Measurements from ENCODE around the gene NPB.

NPB gene

DNA sequence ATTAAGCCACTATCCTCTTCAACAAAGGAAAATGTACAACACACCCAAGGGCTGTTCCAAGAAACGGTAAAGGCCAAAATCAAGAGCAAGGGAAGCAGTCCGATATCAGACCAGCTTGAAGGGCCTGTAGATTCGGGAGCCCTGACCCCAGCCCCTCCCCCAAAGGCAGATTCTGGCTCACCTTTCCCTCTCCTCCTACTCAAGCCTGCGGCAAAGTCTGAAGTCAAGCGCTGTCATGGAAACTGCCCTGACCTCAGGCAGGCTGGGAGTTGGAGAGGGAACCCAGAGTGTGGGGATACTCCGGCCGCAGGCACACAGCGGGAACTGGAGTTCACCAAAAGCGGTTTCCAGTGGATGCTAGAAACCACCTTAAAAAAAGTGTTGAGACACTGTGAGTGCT, 12.4 kb upstream of the NPB start:
- no peak for TF ChIP-seq SIN3A (IDR thresholded peaks at IDR 0.05; ENCODE audit: borderline replicate concordance, insufficient read depth, low read length)
- no peak for TF ChIP-seq FOXP2 (optimal IDR thresholded peaks at IDR 0.05; ENCODE audit: borderline replicate concordance, extremely low read depth, extremely low read length, insufficient read depth)
- no peak for TF ChIP-seq POLR2AphosphoS5 (IDR thresholded peaks at IDR 0.05; ENCODE audit: low read depth, low read length)
- TF ChIP-seq, protein P1, sequence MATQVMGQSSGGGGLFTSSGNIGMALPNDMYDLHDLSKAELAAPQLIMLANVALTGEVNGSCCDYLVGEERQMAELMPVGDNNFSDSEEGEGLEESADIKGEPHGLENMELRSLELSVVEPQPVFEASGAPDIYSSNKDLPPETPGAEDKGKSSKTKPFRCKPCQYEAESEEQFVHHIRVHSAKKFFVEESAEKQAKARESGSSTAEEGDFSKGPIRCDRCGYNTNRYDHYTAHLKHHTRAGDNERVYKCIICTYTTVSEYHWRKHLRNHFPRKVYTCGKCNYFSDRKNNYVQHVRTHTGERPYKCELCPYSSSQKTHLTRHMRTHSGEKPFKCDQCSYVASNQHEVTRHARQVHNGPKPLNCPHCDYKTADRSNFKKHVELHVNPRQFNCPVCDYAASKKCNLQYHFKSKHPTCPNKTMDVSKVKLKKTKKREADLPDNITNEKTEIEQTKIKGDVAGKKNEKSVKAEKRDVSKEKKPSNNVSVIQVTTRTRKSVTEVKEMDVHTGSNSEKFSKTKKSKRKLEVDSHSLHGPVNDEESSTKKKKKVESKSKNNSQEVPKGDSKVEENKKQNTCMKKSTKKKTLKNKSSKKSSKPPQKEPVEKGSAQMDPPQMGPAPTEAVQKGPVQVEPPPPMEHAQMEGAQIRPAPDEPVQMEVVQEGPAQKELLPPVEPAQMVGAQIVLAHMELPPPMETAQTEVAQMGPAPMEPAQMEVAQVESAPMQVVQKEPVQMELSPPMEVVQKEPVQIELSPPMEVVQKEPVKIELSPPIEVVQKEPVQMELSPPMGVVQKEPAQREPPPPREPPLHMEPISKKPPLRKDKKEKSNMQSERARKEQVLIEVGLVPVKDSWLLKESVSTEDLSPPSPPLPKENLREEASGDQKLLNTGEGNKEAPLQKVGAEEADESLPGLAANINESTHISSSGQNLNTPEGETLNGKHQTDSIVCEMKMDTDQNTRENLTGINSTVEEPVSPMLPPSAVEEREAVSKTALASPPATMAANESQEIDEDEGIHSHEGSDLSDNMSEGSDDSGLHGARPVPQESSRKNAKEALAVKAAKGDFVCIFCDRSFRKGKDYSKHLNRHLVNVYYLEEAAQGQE (IDR thresholded peaks at IDR 0.05; ENCODE audit: insufficient read depth in 1 of 2, low read depth in 2 of 2, low read length in 2 of 2), result no peak
- no peak for TF ChIP-seq TAF1 (IDR thresholded peaks at IDR 0.05; ENCODE audit: borderline replicate concordance, insufficient read depth, low read length)

DNA sequence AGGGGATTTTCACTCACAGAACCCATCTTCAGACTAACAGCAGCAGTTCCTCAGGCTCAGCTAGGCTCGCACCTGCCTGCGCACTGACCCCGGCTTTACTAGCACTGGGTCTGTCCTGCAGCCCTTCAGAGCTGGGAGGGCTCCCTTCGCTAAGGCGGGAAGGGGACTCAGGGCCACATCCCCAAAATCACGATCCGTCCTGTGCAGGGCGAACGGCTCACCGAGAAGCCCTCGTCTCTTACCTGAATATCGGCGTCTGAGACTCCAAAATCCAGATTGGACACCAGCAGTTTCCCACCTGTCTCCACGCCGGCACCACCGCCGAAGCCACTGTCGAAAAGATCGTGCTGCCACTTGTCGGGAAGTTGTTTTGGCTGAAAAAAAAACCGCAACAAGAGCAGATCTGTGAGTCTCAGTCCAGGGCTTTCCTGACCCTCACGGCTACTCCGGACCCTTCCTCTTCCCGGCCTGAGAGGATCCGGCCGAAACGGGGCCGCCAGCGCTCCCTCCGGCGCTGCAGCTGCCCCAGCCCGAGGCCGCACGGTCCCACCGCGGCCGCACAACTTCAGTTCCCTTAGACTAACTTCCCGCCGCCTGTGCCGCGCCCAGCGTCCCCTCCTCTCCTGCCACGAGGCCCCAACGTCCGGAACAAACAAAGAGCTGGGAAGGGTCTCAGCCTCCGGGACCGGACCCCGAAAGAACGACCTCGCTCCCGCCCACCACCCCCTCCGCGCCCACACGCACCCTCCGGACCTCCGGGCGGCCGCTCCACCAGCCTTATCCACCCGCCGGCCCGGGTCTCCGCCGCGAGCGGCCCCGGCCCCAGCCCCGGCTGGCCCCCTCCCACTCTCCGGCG, 11.4 kb upstream of the NPB start:
- no peak for TF ChIP-seq SIN3A (IDR thresholded peaks at IDR 0.05; ENCODE audit: borderline replicate concordance, insufficient read depth, low read length)
- TF ChIP-seq, protein P1 (IDR thresholded peaks at IDR 0.05; ENCODE audit: insufficient read depth in 1 of 2, low read depth in 2 of 2, low read length in 2 of 2), result 0 out of 4 replicates have a peak, but pooled peaks of 1 of the 2 experiments have one; percentile 39

DNA sequence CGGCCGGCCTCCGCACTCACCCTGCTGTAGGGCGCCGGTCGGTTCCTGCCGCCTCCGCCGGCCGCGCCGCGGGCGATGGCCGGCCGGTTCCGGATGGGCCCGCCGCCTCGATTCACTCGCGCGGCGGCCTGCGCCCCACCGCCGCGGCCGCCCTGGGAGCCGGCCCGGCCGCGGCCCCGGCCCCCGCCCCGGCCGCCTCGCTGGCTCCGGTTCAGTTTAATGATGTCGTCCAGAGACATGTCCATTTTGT, 10.8 kb upstream of the NPB start:
- TF ChIP-seq TAF1 (IDR thresholded peaks at IDR 0.05; ENCODE audit: borderline replicate concordance, insufficient read depth, low read length), result no peak
- no peak for TF ChIP-seq FOXP2 (optimal IDR thresholded peaks at IDR 0.05; ENCODE audit: borderline replicate concordance, extremely low read depth, extremely low read length, insufficient read depth)
- no peak for TF ChIP-seq SIN3A (IDR thresholded peaks at IDR 0.05; ENCODE audit: borderline replicate concordance, insufficient read depth, low read length)
- no peak for TF ChIP-seq POLR2AphosphoS5 (IDR thresholded peaks at IDR 0.05; ENCODE audit: low read depth, low read length)
- TF ChIP-seq, protein P1 (IDR thresholded peaks at IDR 0.05; ENCODE audit: insufficient read depth in 1 of 2, low read depth in 2 of 2, low read length in 2 of 2), result no peak

DNA sequence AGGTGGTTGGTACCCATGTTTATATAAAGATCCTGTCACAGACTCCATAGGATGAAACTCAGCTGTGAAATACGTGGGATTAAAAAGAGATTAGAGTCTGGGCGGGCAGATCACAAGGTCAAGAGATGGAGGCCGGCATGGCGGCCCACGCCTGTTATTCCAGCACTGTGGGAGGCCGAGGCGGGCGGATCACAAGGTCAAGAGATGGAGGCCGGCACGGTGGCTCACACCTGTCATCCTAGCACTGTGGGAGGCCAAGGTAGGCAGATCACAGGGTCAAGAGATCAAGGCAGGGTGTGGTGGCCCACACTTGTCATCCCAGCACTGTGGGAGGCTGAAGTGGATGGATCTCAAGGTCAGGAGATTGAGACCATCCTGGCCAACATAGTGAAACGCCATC, 6.6 kb upstream of the NPB start:
- TF ChIP-seq TAF1 (IDR thresholded peaks at IDR 0.05; ENCODE audit: borderline replicate concordance, insufficient read depth, low read length) (no peak), FOXP2 (optimal IDR thresholded peaks at IDR 0.05; ENCODE audit: borderline replicate concordance, extremely low read depth, extremely low read length, insufficient read depth) (no peak), POLR2AphosphoS5 (IDR thresholded peaks at IDR 0.05; ENCODE audit: low read depth, low read length) (no peak), SIN3A (IDR thresholded peaks at IDR 0.05; ENCODE audit: borderline replicate concordance, insufficient read depth, low read length) (no peak)
- TF ChIP-seq, protein P1 (IDR thresholded peaks at IDR 0.05; ENCODE audit: insufficient read depth in 1 of 2, low read depth in 2 of 2, low read length in 2 of 2), result no peak
